Fibroblast of lung (primary cell): Measurements from ENCODE around the gene ZNF620. TPM values are rescaled to one million over a fixed set of nuclear protein-coding genes. Genes with fewer than 3 reads are reported as not detected.

Source experiments
- DNase-seq, 2 donors: peaks; one replicate each; pipeline versions ENCODE4 v3.0.0 to v3.0.0-alpha.2; 2010; ENCODE audit warnings: low read depth in 2 of 2
- H2AFZ ChIP-seq: 2 replicates; pipeline ENCODE4 v1.5.1; 2012; ENCODE audit warnings: low read length, control low read depth, inconsistent platforms
- H3K27ac ChIP-seq: 2 replicates; pipeline ENCODE4 v1.5.1; 2011; ENCODE audit warnings: low read length, control low read depth; ENCODE audit not compliant: insufficient read depth
- H3K27me3 ChIP-seq: 2 replicates; pipeline ENCODE4 v1.5.1; 2011; ENCODE audit warnings: mild to moderate bottlenecking, low read length; ENCODE audit not compliant: control insufficient read depth, insufficient read depth
- H3K36me3 ChIP-seq: 2 replicates; pipeline ENCODE4 v1.5.1; 2011; ENCODE audit warnings: low read length; ENCODE audit not compliant: control insufficient read depth, insufficient read depth
- H3K4me1 ChIP-seq: 2 replicates; pipeline ENCODE4 v1.5.1; 2011; ENCODE audit warnings: low read length; ENCODE audit not compliant: control insufficient read depth, insufficient read depth; ENCODE audit errors: extremely low read depth
- H3K4me2 ChIP-seq: 2 replicates; pipeline ENCODE4 v1.5.1; 2011; ENCODE audit warnings: low read length, control low read depth; ENCODE audit not compliant: insufficient read depth; ENCODE audit errors: extremely low read depth
- H3K4me3 ChIP-seq, 4 experiments: fragments of 200-600 bp in 1 of 4; sonication (generic) in 1 of 4; replicated peaks in 1 of 4; 2 replicates each; pipeline ENCODE4 v1.5.1; 2011 to 2016; ENCODE audit warnings: low read length in 4 of 4, low read depth in 3 of 4, mild to moderate bottlenecking in 3 of 4, control low read depth in 2 of 4, inconsistent platforms in 1 of 4, mixed read lengths in 1 of 4; ENCODE audit not compliant: insufficient read depth in 1 of 4; ENCODE audit errors: control extremely low read depth in 1 of 4
- H3K79me2 ChIP-seq: 2 replicates; pipeline ENCODE4 v1.5.1; 2012; ENCODE audit warnings: mild to moderate bottlenecking, low read length, inconsistent platforms; ENCODE audit not compliant: control insufficient read depth, insufficient read depth
- H3K9ac ChIP-seq: 2 replicates; pipeline ENCODE4 v1.5.1; 2011; ENCODE audit warnings: mild to moderate bottlenecking, low read length, control low read depth; ENCODE audit not compliant: insufficient read depth
- H3K9me3 ChIP-seq: 2 replicates; pipeline ENCODE4 v1.5.1; 2012; ENCODE audit warnings: low read depth, low read length; ENCODE audit not compliant: control insufficient read depth, insufficient read depth
- H4K20me1 ChIP-seq: 2 replicates; pipeline ENCODE4 v1.5.1; 2011; ENCODE audit warnings: low read length; ENCODE audit not compliant: control insufficient read depth, insufficient read depth; ENCODE audit errors: extremely low read depth
- EZH2 ChIP-seq: IDR thresholded peaks from 2 replicates; pipeline ENCODE4 v1.5.1; 2012; ENCODE audit warnings: low read length, control low read depth, mild to moderate bottlenecking; ENCODE audit errors: missing control alignments
- polyA plus RNA-seq, 2 donors: library from polyadenylated mRNA; depleted of rRNA in 1 of 2; stranded (reverse) in 1 of 2; unstranded in 1 of 2; fragments of >200 nt; gene quantifications; 2 replicates each; pipeline ENCODE4 v1.2.1, GENCODE V29; 2011 to 2012; ENCODE audit warnings: missing spikeins in 1 of 2
- total RNA-seq: library from RNA; depleted of rRNA; stranded (reverse); fragments of >200 nt; gene quantifications from 2 replicates; pipeline ENCODE4 v1.2.1, GENCODE V29; 2014
- TF ChIP-seq, protein P1 (sequence below), 2 donors: IDR thresholded peaks in 1 of 2; conservative IDR thresholded peaks in 1 of 2; 1 replicate in 1 of 2; 2 replicates in 1 of 2; pipeline ENCODE4 v1.5.1; 2011 to 2012; ENCODE audit warnings: low read length in 2 of 2, control low read depth in 1 of 2, inconsistent platforms in 1 of 2, low read depth in 1 of 2, mild to moderate bottlenecking in 1 of 2

ZNF620 gene
- total and polyA plus RNA-seq, 2 donors (not counting 1 experiment from before 2014, with no cell fraction given): 0.51 to 1.5 TPM

DNA sequence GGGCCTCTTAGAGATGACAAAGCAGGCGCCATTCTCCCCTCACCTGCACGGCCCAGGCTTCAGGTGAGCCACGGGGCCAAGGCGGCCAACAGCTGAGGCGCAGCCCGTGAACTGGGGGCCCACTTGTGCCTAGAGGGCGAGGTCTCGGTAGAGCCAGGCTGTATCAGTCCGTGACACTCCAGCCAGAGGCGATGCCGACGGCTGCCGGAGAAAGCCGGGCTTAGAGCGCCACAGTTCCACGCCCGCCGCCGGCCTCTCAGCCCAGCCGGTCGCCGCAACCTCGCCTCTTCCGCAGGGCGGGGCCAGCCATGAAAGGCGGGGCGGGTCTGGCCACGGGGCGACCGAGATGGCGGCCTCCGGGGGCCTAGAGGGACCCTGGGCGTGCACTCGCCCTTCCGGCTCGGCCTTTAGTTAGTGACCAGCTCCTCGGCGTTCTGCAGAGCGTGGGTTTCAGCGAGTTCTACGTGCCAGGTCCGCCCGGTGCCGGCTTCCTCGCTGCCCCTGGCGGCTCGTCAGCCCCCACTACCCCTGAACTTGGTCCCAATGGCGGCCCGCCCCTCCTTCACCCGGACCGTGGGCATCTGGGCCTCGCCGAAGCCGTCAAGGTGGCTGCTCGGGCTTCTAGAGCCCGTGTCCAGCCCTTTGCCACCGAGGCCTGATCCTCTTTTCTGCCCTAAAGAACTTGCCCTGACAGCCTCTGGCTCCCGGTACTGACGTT is 18.9 kb downstream of the ZNF620 start, which contains the start of gene ZNF621:
ZNF621 (plus strand) TSS at position 393 of the 718 bp plus-strand sequence. CDS start 881 bp downstream, outside the sequence.
- TF ChIP-seq, protein P1, sequence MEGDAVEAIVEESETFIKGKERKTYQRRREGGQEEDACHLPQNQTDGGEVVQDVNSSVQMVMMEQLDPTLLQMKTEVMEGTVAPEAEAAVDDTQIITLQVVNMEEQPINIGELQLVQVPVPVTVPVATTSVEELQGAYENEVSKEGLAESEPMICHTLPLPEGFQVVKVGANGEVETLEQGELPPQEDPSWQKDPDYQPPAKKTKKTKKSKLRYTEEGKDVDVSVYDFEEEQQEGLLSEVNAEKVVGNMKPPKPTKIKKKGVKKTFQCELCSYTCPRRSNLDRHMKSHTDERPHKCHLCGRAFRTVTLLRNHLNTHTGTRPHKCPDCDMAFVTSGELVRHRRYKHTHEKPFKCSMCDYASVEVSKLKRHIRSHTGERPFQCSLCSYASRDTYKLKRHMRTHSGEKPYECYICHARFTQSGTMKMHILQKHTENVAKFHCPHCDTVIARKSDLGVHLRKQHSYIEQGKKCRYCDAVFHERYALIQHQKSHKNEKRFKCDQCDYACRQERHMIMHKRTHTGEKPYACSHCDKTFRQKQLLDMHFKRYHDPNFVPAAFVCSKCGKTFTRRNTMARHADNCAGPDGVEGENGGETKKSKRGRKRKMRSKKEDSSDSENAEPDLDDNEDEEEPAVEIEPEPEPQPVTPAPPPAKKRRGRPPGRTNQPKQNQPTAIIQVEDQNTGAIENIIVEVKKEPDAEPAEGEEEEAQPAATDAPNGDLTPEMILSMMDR (conservative IDR thresholded peaks at IDR 0.05 in 1 of 2, IDR thresholded peaks at IDR 0.05 in 1 of 2; ENCODE audit: low read depth in 1 of 2, low read length in 2 of 2): no peak
- H3K4me2 ChIP-seq: peak within 1 kb of the TSS; percentile 81
- H3K4me1 ChIP-seq: no peaks in the 10 kb centered on the region
- peak within 1 kb of the TSS; percentile 87 for H3K27ac ChIP-seq
- no peaks in the 10 kb centered on the region for H3K9me3 ChIP-seq
- peaks cover 7% of the 10 kb centered on the region for H3K36me3 ChIP-seq
- peak within 1 kb of the TSS; percentile 84 for H2AFZ ChIP-seq
- no peaks in the 10 kb centered on the region for H3K27me3 ChIP-seq
- peak within 1 kb of the TSS; percentile 73 to 92 (median 76) for H3K4me3 ChIP-seq
- peak; percentile 83 to 86 for DNase-seq
- peak within 1 kb of the TSS; percentile 91 for H3K9ac ChIP-seq
- peaks cover 2% of the 10 kb centered on the region for H3K79me2 ChIP-seq
- no peaks in the 10 kb centered on the region for H4K20me1 ChIP-seq

DNA sequence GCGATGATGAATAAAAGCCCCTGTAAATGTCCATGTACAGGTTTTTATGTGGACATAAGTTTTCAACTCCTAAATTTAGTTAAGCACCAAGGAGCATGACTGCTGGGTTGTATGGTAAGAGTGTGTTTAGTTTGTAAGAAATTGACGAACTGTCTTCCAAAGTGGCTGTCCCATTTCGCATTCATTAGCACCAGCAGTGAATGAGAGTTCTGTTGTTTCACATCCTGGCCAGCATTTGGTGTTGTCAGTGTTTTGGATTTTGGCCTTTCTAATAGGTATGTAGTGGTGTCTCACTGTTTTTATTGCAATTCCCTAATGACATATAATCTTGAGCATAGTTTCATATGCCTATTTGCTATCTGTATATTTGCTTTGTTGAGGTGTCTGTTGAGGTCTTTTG is 22.6 kb downstream of the ZNF620 start:
- Histone ChIP-seq H3K4me3 (no peak overlapping the region), H3K9me3 (no peaks in the 10 kb centered on the region), H3K9ac (no peak overlapping the region), H3K4me2 (no peak overlapping the region), H3K27ac (no peak overlapping the region), H3K36me3 (peaks cover 18% of the 10 kb centered on the region), H2AFZ (no peak overlapping the region), H3K4me1 (no peaks in the 10 kb centered on the region), H4K20me1 (no peaks in the 10 kb centered on the region), H3K27me3 (no peaks in the 10 kb centered on the region), H3K79me2 (peaks cover 2% of the 10 kb centered on the region)
- TF ChIP-seq, protein P1 (conservative IDR thresholded peaks at IDR 0.05 in 1 of 2, IDR thresholded peaks at IDR 0.05 in 1 of 2; ENCODE audit: low read depth in 1 of 2, low read length in 2 of 2): no peak
- TF ChIP-seq EZH2: no peak
- no peak for DNase-seq

DNA sequence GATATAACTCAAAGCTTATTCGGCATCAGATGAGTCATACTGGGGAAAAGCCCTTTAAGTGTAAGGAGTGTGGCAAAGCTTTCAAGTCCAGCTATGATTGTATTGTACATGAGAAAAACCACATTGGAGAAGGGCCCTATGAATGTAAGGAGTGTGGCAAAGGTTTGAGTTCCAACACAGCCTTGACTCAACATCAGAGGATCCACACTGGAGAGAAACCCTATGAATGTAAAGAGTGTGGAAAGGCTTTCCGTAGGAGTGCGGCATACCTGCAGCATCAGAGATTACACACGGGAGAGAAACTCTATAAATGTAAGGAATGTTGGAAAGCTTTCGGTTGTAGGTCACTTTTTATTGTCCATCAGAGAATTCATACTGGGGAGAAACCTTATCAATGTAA is 26.4 kb downstream of the ZNF620 start:
- H3K4me3 ChIP-seq: no peak overlapping the region
- no peak overlapping the region for H2AFZ ChIP-seq
- no peak overlapping the region for H3K4me2 ChIP-seq
- peaks cover 21% of the 10 kb centered on the region for H3K36me3 ChIP-seq
- H3K4me1 ChIP-seq: no peaks in the 10 kb centered on the region
- no peaks in the 10 kb centered on the region for H3K79me2 ChIP-seq
- no peak overlapping the region for H3K27ac ChIP-seq
- H3K9me3 ChIP-seq: no peaks in the 10 kb centered on the region
- DNase-seq: no peak
- no peaks in the 10 kb centered on the region for H3K27me3 ChIP-seq
- no peaks in the 10 kb centered on the region for H4K20me1 ChIP-seq
- no peak overlapping the region for H3K9ac ChIP-seq
- no peak for TF ChIP-seq EZH2
- TF ChIP-seq, protein P1 (conservative IDR thresholded peaks at IDR 0.05 in 1 of 2, IDR thresholded peaks at IDR 0.05 in 1 of 2; ENCODE audit: low read depth in 1 of 2, low read length in 2 of 2): no peak
